GM12892 (cell line): ENCODE measurements around the gene ISCA2.

Source experiments
- POLR2A ChIP-seq: IDR thresholded peaks from 2 replicates; pipeline ENCODE4 v1.6.1; 2011; ENCODE audit warnings: low read depth, low read length, control low read depth
- POLR2AphosphoS5 ChIP-seq: IDR thresholded peaks from 2 replicates; pipeline ENCODE4 v1.6.1; 2011; ENCODE audit warnings: low read depth, low read length, control low read depth
- TAF1 ChIP-seq: IDR thresholded peaks from 2 replicates; pipeline ENCODE4 v1.6.1; 2011; ENCODE audit warnings: low read depth, mild to moderate bottlenecking, control low read depth, low read length, borderline replicate concordance

GRCh38 chr14:74524076-74524811 lies 30.7 kb downstream of the ISCA2 start:
- TF ChIP-seq POLR2A (no peak), POLR2AphosphoS5 (no peak), TAF1 (no peak)
